CD4-positive, alpha-beta T cell treated with Interleukin-2 at 100 ng/mL for 4 hours (primary cell): ENCODE measurements around the gene PTMS.

Experiments
- DNase-seq: peaks from one replicate; pipeline ENCODE4 v3.0.0-alpha.2; 2020; ENCODE audit warnings: low spot score

Gene PTMS

DNA sequence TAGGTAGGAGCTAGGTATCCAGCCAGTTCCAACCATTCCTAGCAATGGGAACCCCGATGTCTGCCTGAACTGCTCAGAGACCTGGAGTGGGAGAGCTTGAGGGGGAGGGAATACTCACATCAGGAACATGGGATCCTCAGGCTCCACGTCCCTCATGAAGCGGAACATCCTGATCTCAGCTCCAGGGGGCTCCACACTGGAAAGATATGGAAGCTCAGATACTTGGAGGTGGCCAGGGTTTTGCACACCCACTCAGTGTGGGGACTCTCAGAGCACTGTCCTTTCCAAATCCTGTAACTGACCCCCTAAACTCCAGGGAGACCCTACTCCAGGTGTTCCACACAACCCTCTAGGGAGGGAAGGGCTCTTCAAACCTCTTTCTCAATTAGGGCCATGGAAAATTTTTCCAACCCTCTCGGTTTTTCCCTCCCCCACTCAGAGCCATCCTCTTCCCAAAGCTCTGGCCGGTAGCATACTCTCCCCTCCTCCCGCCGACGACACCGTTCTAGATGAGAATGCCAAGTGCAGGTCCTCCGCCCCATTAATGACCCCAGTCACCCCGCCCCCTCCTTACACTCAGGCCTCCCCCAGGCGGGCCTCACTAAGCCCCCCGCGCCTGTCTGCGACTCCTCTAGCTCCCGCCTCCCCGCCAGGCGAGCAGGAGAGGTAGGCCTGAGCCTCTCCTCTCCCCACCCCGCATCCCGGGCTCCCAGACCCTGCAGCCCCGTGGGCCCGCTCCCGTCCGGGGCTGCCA is 13.8 kb upstream of the PTMS start:
- no peak for DNase-seq

DNA sequence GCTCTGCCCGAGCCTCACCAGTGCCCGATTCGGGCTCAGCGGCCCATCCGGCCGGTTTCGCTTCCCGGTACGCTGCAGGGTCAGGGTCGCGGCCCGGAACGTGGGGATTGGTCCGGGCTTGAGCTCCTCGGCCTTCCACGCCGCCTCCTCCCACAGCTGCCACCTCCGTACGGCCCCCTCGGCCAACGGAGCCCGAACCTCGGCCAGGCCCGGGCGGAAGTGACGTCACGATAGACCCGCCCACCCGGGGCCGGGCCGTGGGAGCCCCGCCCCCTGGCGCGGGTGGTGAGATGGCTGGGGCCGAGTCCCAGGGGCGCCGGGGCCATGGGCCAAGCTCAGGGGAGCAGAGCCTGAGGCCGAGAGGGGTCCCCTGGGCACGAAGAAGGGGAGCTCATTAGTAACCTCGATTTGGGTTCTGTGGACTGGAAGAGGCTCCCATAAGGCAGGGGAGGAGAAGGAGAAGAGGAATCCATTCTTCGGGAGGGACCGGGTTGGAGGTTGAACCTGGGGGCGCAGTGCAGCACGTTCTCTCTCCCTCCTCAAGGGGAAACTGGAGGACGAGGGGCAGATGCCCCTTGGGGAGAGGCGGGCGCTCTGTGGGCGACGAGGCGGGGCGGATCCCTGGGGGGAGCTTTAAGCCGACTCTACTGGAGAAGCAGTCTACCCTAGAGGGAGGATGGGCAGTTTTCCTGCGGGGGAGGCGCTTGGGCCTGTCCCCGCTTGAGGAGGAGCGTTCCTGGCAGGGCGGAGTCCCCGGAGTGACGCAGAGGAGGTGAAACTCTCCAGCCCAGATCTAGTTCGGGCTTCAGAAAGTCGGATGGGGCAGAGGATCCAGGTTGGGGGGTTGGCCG is 13.0 kb upstream of the PTMS start, which contains the start of gene MLF2:
Gene MLF2, minus strand, starts transcription at position 221 of the 851 bp plus-strand sequence. CDS start 807 bp downstream, outside the sequence.
- peak; percentile 97 for DNase-seq

DNA sequence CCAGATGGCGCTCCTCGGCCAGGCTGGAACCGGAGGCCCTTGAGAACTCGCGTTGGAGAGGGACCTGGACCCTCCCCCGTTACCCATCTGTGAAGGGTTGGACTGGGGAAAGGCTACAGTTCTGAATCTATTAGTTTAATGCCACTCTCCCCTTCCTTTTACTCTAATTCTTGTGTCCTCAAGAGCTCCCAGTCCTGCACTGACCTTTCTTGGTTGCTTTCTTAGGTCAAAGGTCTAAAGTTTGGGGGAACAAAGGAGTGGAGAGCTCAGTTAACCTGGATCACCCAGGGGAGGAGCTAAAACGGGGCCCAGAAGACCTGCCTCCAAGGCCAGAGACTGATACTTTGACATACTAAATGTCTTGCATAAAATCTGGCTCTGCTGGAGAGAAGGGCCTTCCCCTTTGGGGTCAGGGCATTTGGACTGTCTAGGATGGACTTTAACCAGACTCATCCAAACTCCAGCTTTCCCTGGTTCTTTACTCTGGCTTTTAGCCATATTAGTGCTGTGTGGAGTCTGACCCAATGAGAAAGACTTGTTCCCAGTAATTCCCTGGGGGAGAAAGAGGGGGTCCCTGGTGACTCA is 12.3 kb upstream of the PTMS start:
- DNase-seq, result no peak

DNA sequence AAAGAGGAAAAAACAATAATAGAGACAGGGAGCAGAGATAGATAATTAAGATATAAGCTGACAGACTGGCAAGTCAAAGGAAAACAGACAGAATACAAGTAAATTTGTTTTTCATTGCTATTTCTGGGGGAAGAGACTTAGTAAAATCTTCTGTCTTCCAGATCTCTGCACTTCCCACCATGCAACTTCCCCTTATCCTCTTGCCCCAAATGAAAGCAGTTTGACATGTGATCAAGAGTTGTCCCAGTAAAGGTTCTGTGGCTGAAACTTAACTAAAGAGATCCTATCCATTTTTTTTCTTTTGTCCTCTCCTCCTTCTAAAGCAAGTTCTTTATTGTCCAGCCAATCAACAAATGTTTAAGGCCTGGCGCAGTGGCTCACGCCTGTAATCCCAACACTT is 11.8 kb upstream of the PTMS start:
- DNase-seq, result no peak

DNA sequence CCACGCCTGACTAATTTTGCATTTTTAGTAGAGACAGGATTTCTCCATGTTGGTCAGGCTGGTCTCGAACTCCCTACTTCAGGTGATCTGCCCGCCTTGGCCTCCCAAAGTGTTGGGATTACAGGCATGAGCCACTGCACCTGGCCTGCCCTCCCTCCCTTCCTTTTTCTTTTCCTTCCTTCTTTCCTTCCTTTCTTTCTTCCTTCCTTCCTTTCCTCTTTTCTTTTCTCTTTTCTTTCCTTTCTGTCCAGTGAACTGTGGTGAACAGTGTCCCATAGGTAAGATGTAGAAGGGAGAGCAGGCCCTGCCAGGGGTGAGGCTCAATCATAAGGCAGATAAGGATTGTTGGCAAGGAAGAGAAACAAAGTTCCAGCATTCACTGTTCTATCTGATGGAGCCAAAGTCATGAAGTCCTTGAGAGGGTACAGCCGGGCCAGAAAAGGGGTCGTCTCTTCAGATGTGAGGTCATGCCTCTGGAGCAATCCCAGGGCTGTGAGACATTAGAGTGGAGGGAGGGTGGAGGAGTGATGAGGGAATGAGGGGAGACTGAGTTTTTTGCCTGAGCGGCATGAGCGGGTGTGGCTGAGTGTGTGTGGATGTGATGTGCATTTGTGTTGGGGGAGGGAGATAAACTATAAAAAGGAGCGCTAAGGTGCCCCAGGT is 9.0 kb upstream of the PTMS start:
- DNase-seq, result no peak

DNA sequence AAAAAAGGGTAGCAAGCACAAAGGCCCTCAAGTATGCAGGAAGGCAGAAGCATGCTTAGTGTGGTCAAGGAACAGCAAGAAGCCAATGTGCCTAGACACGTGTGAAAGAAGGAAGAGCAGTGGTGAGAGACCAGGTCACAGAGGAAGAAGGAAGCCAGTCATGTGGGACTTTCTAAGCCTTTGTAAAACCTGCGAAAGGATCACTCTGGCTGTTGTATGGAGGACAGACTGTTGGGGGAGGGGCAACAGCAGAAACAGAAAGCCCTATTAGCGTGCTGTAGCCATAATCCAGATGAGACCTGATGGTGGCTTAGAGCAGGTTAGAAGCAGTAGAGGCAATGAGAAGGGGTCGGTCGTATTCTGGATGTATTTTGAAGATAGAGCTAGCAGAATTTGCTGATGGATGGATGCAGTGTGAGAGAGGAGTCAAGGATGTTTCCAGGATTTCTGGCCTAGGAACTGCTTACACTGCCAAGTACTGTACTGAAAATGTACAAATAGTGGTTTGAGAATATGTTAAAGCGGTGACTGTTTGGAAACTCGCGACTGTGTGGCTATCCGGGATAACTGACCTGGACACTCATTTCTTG is 7.6 kb upstream of the PTMS start:
- no peak for DNase-seq

DNA sequence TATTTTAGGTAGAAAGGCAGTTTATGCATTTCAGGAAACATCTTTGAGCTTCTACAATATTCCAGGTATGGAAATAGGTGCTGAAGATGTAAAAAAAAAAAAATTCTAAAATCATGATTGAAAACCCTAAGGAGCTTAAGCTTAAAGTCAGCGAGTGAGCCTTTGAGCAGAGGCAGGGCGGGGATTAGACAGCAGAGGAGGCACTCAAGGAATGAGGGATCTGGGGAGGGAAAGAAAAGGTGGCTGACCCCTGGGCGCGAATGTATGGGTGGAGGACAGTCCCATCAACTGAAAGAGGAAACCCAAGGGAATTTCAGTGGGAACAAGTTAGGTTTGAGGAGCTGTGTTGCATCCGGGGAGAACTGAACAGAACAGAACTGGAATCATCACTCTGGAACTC is 6.4 kb upstream of the PTMS start:
- no peak for DNase-seq

DNA sequence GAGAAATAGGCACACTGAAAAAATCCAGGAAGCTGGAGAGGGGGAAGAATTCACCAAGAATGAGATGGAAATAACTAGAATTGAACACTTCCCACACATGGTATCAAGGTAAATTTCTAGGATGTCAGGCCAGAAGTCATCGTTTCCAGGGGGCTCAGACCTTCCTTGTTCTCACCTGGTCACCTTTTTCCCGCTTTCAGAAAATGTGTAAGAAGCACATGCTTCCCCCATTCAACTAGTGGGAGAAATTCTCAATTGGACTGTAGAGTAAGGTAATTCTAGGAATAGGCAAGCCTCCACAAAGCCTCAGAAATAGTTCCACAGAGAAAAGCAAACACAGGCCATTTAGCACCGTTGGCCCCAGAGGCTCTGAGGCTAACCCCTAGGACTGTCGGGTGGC is 2.8 kb upstream of the PTMS start:
- DNase-seq, result no peak

DNA sequence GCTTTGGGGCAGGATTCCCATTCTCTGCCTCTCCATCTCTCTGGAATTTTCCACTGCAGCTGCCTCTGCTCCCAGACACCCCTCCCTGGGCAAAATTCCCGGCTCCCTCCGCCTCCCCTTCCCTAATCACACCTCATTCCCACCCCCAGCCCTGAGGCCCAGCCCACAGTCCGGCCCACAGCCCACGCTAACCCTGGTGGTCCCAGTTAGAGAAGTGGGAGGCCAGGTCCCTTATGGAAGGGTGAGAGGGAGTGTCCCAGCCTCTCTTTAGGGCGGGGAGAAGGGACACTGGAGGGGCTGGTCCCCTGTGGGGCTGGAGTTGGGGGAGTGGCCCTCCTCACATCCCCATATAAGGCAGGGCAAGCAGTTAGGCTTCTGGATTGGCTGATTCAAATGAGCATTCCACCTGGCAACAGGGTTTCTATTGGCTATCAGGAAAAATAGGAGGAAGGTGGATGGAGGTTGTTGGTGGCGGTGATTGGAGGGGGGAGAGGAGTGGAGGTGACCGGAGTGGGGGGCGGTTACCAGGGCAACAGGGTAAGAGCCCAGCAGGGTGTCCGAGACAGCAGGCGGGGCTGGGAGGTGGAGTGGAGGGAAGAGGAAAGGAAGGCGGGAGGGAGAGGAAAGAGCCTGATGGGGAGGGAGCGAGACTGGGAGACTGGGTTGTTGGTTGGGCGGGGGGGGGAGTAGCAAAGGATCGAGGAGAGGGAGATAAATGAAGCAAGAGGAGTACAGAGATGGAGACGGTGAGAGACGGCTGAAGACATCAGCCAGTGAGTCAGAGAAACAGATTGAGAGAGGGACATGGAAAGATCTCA is 1.9 kb upstream of the PTMS start:
- DNase-seq, result peak; percentile 74

DNA sequence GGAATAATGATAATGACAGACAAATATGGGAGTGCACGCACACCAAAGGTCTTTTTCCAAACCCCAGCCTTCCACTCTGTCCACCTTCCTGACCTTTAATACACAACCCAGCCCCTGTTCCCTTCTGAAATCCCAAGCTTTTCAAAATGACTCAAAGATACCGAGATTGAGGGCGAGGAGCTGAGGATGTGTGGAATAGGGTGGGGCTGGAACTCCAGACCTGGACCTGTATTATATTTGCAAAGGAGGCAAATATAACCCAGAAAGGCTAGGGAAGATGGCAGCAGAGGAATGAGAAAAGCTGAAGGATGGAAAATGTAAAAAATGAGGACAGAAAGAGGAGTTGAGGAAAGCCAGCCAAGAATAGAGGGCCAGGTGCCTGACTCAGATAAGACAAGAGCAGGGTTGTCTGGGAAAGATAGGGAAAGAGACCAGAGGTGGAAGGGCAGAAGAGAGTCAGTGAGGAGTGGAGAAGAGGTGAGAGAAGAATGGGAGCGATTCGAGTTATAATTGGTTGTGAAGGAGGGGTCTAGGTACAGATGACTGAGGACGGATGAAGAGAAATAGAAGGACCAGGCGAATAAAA is 1.0 kb upstream of the PTMS start:
- no peak for DNase-seq

DNA sequence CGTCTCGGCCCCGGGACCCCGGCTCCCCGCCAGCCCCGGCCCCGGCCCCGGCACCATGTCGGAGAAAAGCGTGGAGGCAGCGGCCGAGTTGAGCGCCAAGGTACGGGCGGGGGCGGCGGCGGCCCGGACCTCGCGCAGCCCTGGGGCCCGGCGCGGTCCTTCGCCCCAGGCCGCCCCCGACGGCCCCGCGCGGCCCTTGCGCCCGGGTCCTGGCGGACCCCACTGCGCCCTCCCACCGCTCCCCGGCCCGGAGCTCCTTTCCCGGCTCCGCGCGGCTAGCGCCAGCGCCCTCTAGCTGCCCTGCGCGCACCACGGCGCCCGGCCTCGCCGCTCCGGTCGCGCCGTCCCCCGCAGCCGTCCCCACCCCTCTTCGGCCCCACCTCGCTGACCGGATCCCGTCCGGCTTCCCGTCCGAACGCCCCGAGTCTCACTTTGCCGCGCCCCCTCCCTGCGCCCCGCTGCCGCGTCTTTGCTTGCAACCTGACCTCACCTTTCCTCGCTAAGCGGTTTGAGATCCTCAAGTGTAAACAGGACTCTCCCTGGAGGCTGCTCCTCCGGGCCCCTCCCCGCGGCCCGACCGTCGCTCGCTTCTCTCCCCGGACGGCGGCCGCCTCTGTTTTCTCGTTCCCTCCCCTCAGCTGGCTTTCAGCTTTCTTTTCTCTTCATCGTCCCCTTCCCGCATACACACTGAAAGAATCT is 637 bp downstream of the PTMS start:
- peak; percentile 44 for DNase-seq

DNA sequence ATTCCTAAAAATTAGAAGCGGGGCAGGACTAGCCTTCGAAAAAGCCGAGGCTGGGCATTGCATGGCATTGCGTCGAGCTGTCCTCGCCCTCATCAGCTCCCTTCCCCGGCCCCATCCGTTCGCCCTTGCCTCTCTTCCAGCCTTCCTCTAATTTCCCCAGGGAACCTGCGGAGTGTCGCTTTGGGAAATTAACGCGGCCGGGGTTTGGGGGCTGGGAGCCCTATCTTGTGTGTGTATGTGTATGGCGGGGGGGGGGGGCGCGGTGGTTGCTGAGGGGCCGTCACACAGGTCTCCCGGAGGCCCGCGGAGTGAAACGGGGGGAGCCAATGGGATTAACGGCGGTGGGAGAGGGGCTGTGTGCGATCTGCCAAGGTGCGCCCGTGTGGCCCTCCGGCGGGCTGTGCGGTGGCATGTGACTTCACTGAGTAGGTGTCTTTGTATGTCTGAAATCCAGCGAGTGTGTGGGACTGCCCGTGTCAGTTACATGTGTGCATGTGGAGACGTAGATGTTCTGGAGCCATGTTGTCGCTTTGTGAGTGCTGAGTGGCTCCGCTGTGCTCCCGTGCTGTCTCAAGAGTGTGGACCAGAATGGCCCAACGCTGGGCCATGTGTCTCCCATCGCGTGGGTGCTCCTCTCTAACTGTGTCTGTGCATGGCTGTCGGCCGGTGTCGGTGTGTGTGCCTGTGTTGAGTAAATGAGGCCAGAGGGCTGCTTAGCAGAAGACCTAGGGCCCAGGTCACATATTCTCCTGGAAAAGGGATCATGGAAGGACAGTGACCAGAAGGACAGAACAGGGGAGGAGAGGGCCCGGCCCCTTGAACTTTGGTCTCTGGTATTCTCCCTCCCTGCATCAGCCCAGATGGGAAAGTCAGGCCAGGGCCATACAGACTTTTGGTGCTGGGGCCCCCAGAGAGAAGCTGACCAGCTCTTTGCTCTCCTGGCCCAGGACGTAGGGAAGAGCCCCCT is 1.5 kb downstream of the PTMS start:
- no peak for DNase-seq

DNA sequence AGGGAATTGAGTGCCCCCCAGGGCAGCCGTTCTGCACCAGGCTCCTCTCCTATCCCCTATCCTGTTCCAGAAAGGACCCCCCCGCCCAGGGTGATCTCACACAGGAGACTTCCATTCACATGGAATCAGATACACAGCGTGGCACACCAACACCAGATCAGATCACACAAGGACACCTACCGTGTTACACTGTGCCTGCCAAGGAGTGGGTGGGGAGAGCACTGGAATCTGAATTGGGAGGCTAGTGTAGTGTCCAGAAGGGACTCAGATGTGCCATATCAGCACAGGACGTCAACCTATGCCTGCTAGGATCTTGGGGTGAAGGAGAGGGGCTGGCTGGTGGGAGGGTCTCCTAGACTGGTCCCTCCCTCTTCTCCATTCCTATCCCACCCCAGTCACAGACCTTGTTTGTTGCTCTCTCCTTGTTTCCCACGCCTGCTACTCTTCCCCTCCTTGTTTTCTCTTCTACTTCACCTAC is 2.3 kb downstream of the PTMS start:
- DNase-seq, result no peak

DNA sequence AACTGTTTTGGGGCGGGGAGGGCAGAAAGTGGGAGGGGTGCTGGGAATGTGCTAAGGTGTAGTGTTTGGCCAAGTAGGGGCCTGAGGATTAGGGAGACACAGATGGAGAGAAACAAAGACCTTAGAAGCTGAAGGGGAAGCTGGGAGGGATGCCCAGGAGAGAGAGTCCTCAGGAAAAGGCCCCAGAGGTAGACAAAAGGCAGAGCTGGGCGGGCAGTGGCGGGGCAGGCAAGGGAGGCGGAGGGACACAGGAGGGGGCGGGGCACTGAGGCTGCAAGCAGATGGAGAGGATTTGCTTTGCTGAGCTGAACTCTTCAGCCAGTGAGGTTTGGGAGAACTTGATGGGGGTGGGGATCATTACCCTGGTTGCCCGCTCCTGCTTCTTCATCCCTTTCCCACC is 2.8 kb downstream of the PTMS start:
- no peak for DNase-seq

DNA sequence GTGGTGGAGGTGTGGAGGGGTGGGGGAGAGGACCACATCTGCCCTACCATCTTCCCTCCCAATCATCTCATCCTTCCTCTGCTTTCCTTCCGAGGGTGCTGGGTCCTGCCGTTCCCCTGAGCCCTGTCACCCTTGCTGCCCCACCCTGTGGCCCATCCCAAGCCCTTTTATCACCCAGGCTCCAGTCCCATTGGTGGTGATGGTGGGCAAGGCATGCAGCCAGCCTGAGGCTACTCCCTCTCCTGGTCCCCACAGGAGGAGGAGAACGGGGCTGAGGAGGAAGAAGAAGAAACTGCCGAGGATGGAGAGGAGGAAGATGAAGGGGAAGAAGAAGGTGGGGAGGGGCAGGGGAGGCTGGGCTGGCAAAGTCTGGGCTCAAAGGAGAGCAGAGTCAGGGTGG is 3.5 kb downstream of the PTMS start:
- no peak for DNase-seq

DNA sequence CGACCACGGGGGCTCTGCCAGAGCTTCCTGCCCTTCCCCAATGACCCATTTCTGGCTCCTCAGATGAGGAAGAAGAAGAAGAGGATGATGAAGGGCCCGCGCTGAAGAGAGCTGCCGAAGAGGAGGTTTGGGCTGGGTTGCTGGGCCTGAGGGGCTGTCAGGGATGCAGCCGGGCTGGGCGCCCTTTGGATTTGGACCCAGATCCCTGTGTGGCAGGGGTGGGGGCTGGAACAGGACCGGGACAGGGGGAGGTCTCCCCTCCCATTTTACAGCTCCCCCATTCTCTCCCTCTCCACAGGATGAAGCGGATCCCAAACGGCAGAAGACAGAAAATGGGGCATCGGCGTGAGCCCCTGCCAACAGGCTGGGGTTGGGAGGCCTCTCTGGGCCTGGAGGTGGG is 3.9 kb downstream of the PTMS start:
- DNase-seq, result no peak

DNA sequence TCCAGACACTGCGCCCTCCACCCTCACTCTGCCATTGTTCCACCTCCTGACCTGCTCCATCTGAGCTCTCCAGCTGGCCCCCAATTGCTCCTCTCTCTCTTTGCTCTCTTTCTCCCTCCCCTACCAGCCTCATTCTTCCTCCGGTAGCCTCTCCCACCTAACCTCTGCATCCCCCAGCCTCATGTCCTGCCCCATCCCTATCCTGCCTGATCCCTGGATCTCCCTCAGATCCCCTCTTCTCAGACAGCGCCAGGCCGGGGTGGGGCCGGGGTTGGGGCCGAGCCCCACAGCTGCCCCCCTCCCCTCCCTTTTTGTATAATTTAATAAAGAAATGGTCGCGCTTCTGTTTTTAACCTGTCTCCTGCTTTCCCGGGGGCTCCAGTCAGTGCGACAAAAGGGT is 4.4 kb downstream of the PTMS start:
- no peak for DNase-seq

DNA sequence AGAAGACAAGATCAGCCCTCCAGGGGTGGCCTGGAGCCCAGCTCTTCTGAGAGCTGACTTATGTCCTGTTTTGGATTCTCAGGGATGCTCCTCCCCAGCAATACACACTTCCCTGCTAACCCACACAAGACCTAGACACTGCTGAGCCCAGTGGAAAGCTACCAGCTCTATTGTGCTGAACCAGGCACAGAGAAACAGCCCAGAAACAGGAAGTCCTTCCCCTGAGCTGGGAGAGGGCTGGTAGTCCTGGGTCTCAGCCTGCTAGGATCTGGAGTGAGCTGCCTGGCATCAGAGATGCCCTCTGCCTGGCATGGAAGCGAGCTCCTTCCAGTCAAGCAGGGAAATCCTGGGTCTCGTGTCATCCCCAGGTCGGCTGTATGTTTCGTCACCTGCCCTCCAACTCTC is 4.9 kb downstream of the PTMS start:
- DNase-seq, result no peak
